Neural cell (in vitro differentiated cells): ENCODE data around the gene ZNF558.

Experiments used
- CTCF ChIP-seq: fragments of 450-650 bp; IDR thresholded peaks from 2 replicates; pipeline ENCODE4 v1.5.1; 2014; ENCODE audit warnings: antibody characterized with exemption, mild to moderate bottlenecking, moderate library complexity; ENCODE audit not compliant: poor library complexity, severe bottlenecking
- EZH2 ChIP-seq: fragments of 200-600, 300-800 bp; shearing (Covaris generic), sonication (generic); IDR thresholded peaks from 2 replicates; pipeline ENCODE4 v1.6.1; 2014; ENCODE audit warnings: antibody characterized with exemption, low read length, borderline replicate concordance, mild to moderate bottlenecking; ENCODE audit not compliant: insufficient read depth, poor library complexity, severe bottlenecking
- MXI1 ChIP-seq: fragments of 450-650 bp; conservative IDR thresholded peaks from 2 replicates; pipeline ENCODE4 v1.6.1; 2014; ENCODE audit warnings: antibody characterized with exemption, mild to moderate bottlenecking; ENCODE audit not compliant: poor library complexity, severe bottlenecking
- POLR2AphosphoS5 ChIP-seq: IDR thresholded peaks from 2 replicates; pipeline ENCODE4 v1.6.1; 2012
- RAD21 ChIP-seq: fragments of 450-650 bp; conservative IDR thresholded peaks from 2 replicates; pipeline ENCODE4 v1.6.1; 2014; ENCODE audit warnings: antibody characterized with exemption, mild to moderate bottlenecking, moderate library complexity
- REST ChIP-seq: IDR thresholded peaks from 2 replicates; pipeline ENCODE4 v1.6.1; 2012; ENCODE audit warnings: borderline replicate concordance
- TAF1 ChIP-seq: IDR thresholded peaks from 2 replicates; pipeline ENCODE4 v1.6.1; 2012; ENCODE audit warnings: low read depth

GRCh38 chr19:8794823-8795222, 37.3 kb downstream of the ZNF558 start:
- TF ChIP-seq REST = no peak
- TF ChIP-seq TAF1 = no peak
- no peak for TF ChIP-seq CTCF
- TF ChIP-seq POLR2AphosphoS5 = no peak
- TF ChIP-seq MXI1 = no peak
- no peak for TF ChIP-seq RAD21
- no peak for TF ChIP-seq EZH2
